ENCODE measurements around the gene ARHGAP8. TPM values are rescaled to one million over a fixed set of nuclear protein-coding genes. Genes with fewer than 3 reads are reported as not detected.

Gene ARHGAP8
- total RNA-seq, 2 experiments from 2014 or later, result not detected

- Histone ChIP-seq H3K36me3 (ENCODE audit: insufficient read depth, low read length) (no peaks in the 10 kb centered on the region), H4K20me1 (ENCODE audit: insufficient read depth, low read length) (no peaks in the 10 kb centered on the region), H3K79me2 (ENCODE audit: insufficient read depth, low read depth, low read length) (no peaks in the 10 kb centered on the region), H3K27ac (ENCODE audit: low read depth, low read length, poor library complexity, severe bottlenecking) (no peak overlapping the region), H3K9me2 (ENCODE audit: insufficient read depth, low read length) (no peaks in the 10 kb centered on the region), H3K9me3 (ENCODE audit: low read length) (no peaks in the 10 kb centered on the region), H3K4me2 (ENCODE audit: low read length) (no peak overlapping the region), H2AFZ (ENCODE audit: low read length) (no peak overlapping the region), H3K4me3 (ENCODE audit: low read depth, low read length, poor library complexity, severe bottlenecking) (no peak overlapping the region), H3K4me1 (ENCODE audit: insufficient read depth, low read length, poor library complexity, severe bottlenecking) (no peaks in the 10 kb centered on the region)
- intact Hi-C loops (cut with micrococcal nuclease; ENCODE audit: unreplicated experiment), result no loop called here
- ChIA-PET CTCF (ENCODE audit: unreplicated experiment) (no interaction called here), POLR2A (interaction anchor here (1.0 kb wide), 1 partner anchor 33 kb away, joined by 3 read pairs; no protein-coding TSS in a partner anchor)
- no TSS peak for BruUV-seq (replicated peaks)
- no peak for TF ChIP-seq EZH2phosphoT487 (IDR thresholded peaks at IDR 0.05; ENCODE audit: borderline replicate concordance, low read depth, low read length)
- no peak for TF ChIP-seq CTCF (conservative IDR thresholded peaks at IDR 0.05; ENCODE audit: low read length)
- no peak for DNase-seq (ENCODE audit: low spot score)
Observed at GRCh38 chr22:44776605-44777363, 24.4 kb downstream of the ARHGAP8 start.

DNA sequence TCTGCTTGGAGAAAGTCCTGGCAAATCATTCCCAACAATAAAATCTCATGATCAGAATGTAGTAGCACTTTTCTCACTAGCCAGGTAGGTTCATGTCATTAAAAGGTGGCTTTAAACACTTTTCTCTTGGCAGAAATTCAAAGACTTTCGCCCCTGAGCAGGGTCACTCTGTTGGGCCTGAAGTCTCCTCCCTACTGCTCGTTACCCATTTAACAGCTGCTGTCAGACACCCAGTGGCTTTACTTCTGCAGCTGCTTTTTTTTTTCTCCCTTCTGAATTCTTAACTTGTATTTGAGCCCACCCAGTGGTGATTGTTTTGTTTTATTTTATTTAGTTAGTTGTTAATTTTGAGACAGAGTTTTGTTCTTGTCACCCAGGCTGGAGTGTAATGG is 25.0 kb downstream of the ARHGAP8 start:
- H4K20me1 ChIP-seq (ENCODE audit: insufficient read depth, low read length), result no peaks in the 10 kb centered on the region
- no peak overlapping the region for H2AFZ ChIP-seq (ENCODE audit: low read length)
- no peak for TF ChIP-seq EZH2phosphoT487 (IDR thresholded peaks at IDR 0.05; ENCODE audit: borderline replicate concordance, low read depth, low read length)
- H3K79me2 ChIP-seq (ENCODE audit: insufficient read depth, low read depth, low read length), result no peaks in the 10 kb centered on the region
- no peak overlapping the region for H3K4me2 ChIP-seq (ENCODE audit: low read length)
- intact Hi-C loops (cut with micrococcal nuclease; ENCODE audit: unreplicated experiment), result no loop called here
- no peak for DNase-seq (ENCODE audit: low spot score)
- ChIA-PET POLR2A (interaction anchor here (1.0 kb wide), 1 partner anchor 34 kb away, joined by 3 read pairs; no protein-coding TSS in a partner anchor), CTCF (ENCODE audit: unreplicated experiment) (no interaction called here)
- H3K36me3 ChIP-seq (ENCODE audit: insufficient read depth, low read length), result no peaks in the 10 kb centered on the region
- no peaks in the 10 kb centered on the region for H3K4me1 ChIP-seq (ENCODE audit: insufficient read depth, low read length, poor library complexity, severe bottlenecking)
- BruUV-seq (replicated peaks), result no TSS peak
- no peak overlapping the region for H3K4me3 ChIP-seq (ENCODE audit: low read depth, low read length, poor library complexity, severe bottlenecking)
- no peaks in the 10 kb centered on the region for H3K9me2 ChIP-seq (ENCODE audit: insufficient read depth, low read length)
- no peaks in the 10 kb centered on the region for H3K9me3 ChIP-seq (ENCODE audit: low read length)
- H3K27ac ChIP-seq (ENCODE audit: low read depth, low read length, poor library complexity, severe bottlenecking), result no peak overlapping the region

GRCh38 chr22:44780876-44781449 is 28.6 kb downstream of the ARHGAP8 start:
- no peak overlapping the region for H3K4me3 ChIP-seq (ENCODE audit: low read depth, low read length, poor library complexity, severe bottlenecking)
- no peaks in the 10 kb centered on the region for H3K36me3 ChIP-seq (ENCODE audit: insufficient read depth, low read length)
- no peaks in the 10 kb centered on the region for H3K79me2 ChIP-seq (ENCODE audit: insufficient read depth, low read depth, low read length)
- no peaks in the 10 kb centered on the region for H3K9me2 ChIP-seq (ENCODE audit: insufficient read depth, low read length)
- H3K9me3 ChIP-seq (ENCODE audit: low read length), result no peaks in the 10 kb centered on the region
- no peaks in the 10 kb centered on the region for H4K20me1 ChIP-seq (ENCODE audit: insufficient read depth, low read length)
- TF ChIP-seq CTCF (conservative IDR thresholded peaks at IDR 0.05; ENCODE audit: low read length) (no peak), EZH2phosphoT487 (IDR thresholded peaks at IDR 0.05; ENCODE audit: borderline replicate concordance, low read depth, low read length) (no peak)
- BruUV-seq (replicated peaks), result no TSS peak
- intact Hi-C loops (cut with micrococcal nuclease; ENCODE audit: unreplicated experiment), result no loop called here
- ChIA-PET POLR2A (no interaction called here), CTCF (ENCODE audit: unreplicated experiment) (no interaction called here)
- no peak overlapping the region for H2AFZ ChIP-seq (ENCODE audit: low read length)
- no peak overlapping the region for H3K27ac ChIP-seq (ENCODE audit: low read depth, low read length, poor library complexity, severe bottlenecking)
- H3K4me2 ChIP-seq (ENCODE audit: low read length), result no peak overlapping the region
- no peak for DNase-seq (ENCODE audit: low spot score)
- no peaks in the 10 kb centered on the region for H3K4me1 ChIP-seq (ENCODE audit: insufficient read depth, low read length, poor library complexity, severe bottlenecking)
